ENCODE measurements around the gene SUGCT.
"Not testable (repeated sequence)": the region's sequence is repeated elsewhere in the genome, so short reads cannot be mapped to it uniquely, and the experiment has no call there.

The SUGCT gene

DNA sequence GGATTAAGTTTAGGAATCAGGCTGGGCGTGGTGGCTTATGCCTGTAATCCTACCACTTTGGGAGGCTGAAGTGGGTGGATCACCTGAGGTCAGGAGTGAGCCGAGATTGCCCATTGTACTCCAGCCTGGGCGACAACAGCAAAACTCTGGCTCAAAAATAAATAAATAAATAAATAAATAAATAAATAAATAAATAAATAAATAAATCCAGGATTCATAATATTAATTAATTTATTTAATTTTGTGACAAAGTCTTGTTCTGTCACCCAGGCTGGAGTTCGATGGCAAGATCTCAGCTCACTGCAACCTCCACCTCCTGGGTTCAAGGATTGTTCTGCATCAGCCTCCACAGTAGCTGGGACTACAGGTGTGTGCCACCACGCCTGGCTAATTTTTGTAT is 4.2 kb downstream of the SUGCT start:
- no peaks in the 10 kb centered on the region for H3K27me3 ChIP-seq (ENCODE audit: control insufficient read depth, insufficient read depth, low read length)
- no CpG with 5 or more reads among the region's 5 CpGs for WGBS (ENCODE audit: insufficient coverage, insufficient read length)
- no peaks in the 10 kb centered on the region for H3K9me3 ChIP-seq (ENCODE audit: control insufficient read depth, insufficient read depth, low read length)
- no peaks in the 10 kb centered on the region; the same call in 1 of the 2 replicates for H3K36me3 ChIP-seq (ENCODE audit: control insufficient read depth, insufficient read depth, low read length)
- no peak overlapping the region for H3K27ac ChIP-seq (ENCODE audit: low read length)
- H3K4me1 ChIP-seq (ENCODE audit: control insufficient read depth, insufficient read depth, low read length) = no peaks in the 10 kb centered on the region
- no peak for DNase-seq (ENCODE audit: low read depth, low spot score)
- no peak overlapping the region for H3K4me3 ChIP-seq (ENCODE audit: low read length)

DNA sequence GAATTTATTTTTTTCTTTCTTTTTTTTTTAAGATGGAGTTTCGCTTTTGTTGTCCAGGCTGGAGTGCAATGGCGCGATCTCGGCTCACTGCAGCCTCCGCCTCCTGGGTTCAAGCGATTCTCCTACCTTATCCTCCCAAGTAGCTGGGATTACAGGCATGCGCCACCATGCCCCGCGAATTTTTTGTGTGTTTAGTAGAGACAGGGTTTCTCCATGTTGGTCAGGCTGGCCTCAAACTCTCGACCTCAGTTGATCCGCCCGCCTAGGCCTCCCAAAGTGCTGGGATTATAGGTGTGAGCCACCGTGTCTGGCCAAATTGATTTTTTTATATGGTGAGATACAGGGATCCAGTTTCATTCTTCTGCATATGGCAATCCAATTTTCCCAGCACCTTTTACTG is 5.1 kb downstream of the SUGCT start:
- H3K27me3 ChIP-seq (ENCODE audit: control insufficient read depth, insufficient read depth, low read length); H3K4me3 ChIP-seq (ENCODE audit: low read length); H3K27ac ChIP-seq (ENCODE audit: low read length); H3K4me1 ChIP-seq (ENCODE audit: control insufficient read depth, insufficient read depth, low read length); H3K36me3 ChIP-seq (ENCODE audit: control insufficient read depth, insufficient read depth, low read length); H3K9me3 ChIP-seq (ENCODE audit: control insufficient read depth, insufficient read depth, low read length); DNase-seq (ENCODE audit: low read depth, low spot score): not testable (repeated sequence)
- WGBS (ENCODE audit: insufficient coverage, insufficient read length) = no CpG with 5 or more reads among the region's 13 CpGs

DNA sequence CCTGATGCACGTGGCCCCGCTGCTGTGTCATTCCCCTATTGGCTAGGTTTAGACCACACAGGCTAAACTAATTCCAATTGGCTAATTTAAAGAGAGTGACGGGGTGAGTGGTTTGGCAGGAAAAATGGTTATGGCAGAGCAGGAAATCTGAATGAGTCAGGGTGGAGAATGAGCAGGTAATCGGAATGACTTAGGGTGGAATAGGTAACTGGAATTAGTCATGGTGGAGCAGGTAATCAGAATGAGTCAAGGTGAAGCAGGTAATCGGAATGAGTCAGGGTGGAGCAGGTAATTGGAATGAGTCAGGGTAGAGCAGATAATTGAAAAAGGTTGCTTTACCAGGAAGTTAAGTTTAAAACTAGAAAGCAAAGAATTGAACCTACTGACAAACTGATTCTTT is 7.1 kb downstream of the SUGCT start:
- not testable (repeated sequence) for H3K4me3 ChIP-seq (ENCODE audit: low read length); H3K4me1 ChIP-seq (ENCODE audit: control insufficient read depth, insufficient read depth, low read length); H3K27me3 ChIP-seq (ENCODE audit: control insufficient read depth, insufficient read depth, low read length); H3K9me3 ChIP-seq (ENCODE audit: control insufficient read depth, insufficient read depth, low read length); H3K36me3 ChIP-seq (ENCODE audit: control insufficient read depth, insufficient read depth, low read length); H3K27ac ChIP-seq (ENCODE audit: low read length); DNase-seq (ENCODE audit: low read depth, low spot score)
- WGBS (ENCODE audit: insufficient coverage, insufficient read length) = no CpG with 5 or more reads among the region's 5 CpGs

DNA sequence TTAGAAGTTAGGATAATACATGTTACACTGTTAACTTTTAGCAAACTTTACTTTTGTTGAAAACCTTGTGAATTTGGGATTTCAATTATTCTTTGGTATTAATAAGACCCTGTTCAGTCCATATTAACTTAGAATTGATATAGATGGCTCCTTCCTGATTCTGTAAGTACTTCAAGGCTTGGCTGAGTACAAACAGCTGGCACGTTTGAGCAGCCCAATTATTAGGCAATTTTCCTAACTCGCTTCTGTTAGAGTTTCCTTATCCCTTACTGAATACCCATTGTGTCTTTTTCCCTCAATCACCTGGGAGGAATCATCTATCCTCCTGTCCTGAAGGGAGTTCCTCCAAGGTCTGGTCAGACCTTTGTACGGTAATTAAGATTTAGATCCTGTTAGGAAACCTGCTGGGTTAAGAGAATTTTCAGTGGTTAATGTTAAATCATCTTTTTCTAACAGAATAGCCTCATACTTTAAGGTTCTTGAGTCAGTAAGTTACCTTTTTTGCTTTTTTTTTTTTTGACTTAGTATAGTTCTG is 10.9 kb downstream of the SUGCT start:
- H3K27me3 ChIP-seq (ENCODE audit: control insufficient read depth, insufficient read depth, low read length); H3K9me3 ChIP-seq (ENCODE audit: control insufficient read depth, insufficient read depth, low read length); H3K27ac ChIP-seq (ENCODE audit: low read length); DNase-seq (ENCODE audit: low read depth, low spot score); H3K4me1 ChIP-seq (ENCODE audit: control insufficient read depth, insufficient read depth, low read length); H3K36me3 ChIP-seq (ENCODE audit: control insufficient read depth, insufficient read depth, low read length); H3K4me3 ChIP-seq (ENCODE audit: low read length): not testable (repeated sequence)
- WGBS (ENCODE audit: insufficient coverage, insufficient read length) = no CpG with 5 or more reads among the region's 3 CpGs

- H3K4me3 ChIP-seq (ENCODE audit: low read length) = no peak overlapping the region
- H3K36me3 ChIP-seq (ENCODE audit: control insufficient read depth, insufficient read depth, low read length) = no peaks in the 10 kb centered on the region
- no peaks in the 10 kb centered on the region for H3K4me1 ChIP-seq (ENCODE audit: control insufficient read depth, insufficient read depth, low read length)
- H3K27ac ChIP-seq (ENCODE audit: low read length) = no peak overlapping the region
- no CpG with 5 or more reads among the region's 19 CpGs for WGBS (ENCODE audit: insufficient coverage, insufficient read length)
- H3K27me3 ChIP-seq (ENCODE audit: control insufficient read depth, insufficient read depth, low read length) = no peaks in the 10 kb centered on the region
- H3K9me3 ChIP-seq (ENCODE audit: control insufficient read depth, insufficient read depth, low read length) = no peaks in the 10 kb centered on the region; the same call in 1 of the 2 replicates
- no peak for DNase-seq (ENCODE audit: low read depth, low spot score)
Observed at GRCh38 chr7:40147371-40148246, 12.8 kb downstream of the SUGCT start.

DNA sequence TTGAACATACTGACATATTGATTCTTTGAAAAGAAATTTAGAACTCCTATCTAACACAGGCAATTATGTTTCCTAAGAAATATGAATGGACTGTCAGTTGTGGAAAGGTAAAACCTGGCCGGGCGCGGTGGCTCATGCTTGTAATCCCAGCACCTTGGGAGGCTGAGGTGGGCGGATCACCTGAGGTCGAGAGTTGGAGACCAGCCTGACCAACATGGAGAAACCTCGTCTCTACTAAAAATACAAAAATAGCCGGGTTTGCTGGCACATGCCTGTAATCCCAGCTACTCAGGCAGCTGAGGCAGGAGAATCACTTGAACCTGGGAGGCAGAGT is 13.4 kb downstream of the SUGCT start:
- no CpG with 5 or more reads among the region's 7 CpGs for WGBS (ENCODE audit: insufficient coverage, insufficient read length)
- not testable (repeated sequence) for H3K27ac ChIP-seq (ENCODE audit: low read length); H3K4me1 ChIP-seq (ENCODE audit: control insufficient read depth, insufficient read depth, low read length); DNase-seq (ENCODE audit: low read depth, low spot score); H3K36me3 ChIP-seq (ENCODE audit: control insufficient read depth, insufficient read depth, low read length); H3K4me3 ChIP-seq (ENCODE audit: low read length); H3K27me3 ChIP-seq (ENCODE audit: control insufficient read depth, insufficient read depth, low read length); H3K9me3 ChIP-seq (ENCODE audit: control insufficient read depth, insufficient read depth, low read length)

- no CpG with 5 or more reads among the region's 2 CpGs for WGBS (ENCODE audit: insufficient coverage, insufficient read length)
- Histone ChIP-seq H3K36me3 (ENCODE audit: control insufficient read depth, insufficient read depth, low read length) (no peaks in the 10 kb centered on the region), H3K4me1 (ENCODE audit: control insufficient read depth, insufficient read depth, low read length) (no peaks in the 10 kb centered on the region), H3K9me3 (ENCODE audit: control insufficient read depth, insufficient read depth, low read length) (no peaks in the 10 kb centered on the region; the same call in 1 of the 2 replicates), H3K27ac (ENCODE audit: low read length) (no peak overlapping the region), H3K4me3 (ENCODE audit: low read length) (no peak overlapping the region), H3K27me3 (ENCODE audit: control insufficient read depth, insufficient read depth, low read length) (no peaks in the 10 kb centered on the region)
- no peak for DNase-seq (ENCODE audit: low read depth, low spot score)
Observed at GRCh38 chr7:40148671-40149070, 13.9 kb downstream of the SUGCT start.

DNA sequence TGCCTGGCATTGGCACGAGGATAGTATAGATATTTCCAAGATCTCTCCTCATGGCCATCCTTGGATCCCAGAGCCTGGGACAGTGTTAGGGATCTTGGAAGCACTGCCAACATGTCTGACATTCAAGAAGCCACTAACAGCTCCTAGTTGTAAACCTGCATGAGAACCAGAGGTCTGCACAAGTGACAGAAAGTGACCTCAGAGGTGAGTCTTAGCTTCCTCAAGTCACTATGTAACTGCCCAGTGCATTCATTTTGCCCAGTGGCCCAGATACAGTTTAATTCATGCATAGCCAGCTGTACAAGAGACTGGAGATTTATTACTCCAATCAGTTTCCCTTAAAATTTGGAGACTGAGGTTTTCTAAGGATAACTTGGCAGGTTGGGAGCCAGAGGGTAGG is 16.7 kb downstream of the SUGCT start:
- Histone ChIP-seq H3K4me3 (ENCODE audit: low read length) (no peak overlapping the region), H3K4me1 (ENCODE audit: control insufficient read depth, insufficient read depth, low read length) (no peaks in the 10 kb centered on the region), H3K27me3 (ENCODE audit: control insufficient read depth, insufficient read depth, low read length) (no peaks in the 10 kb centered on the region), H3K9me3 (ENCODE audit: control insufficient read depth, insufficient read depth, low read length) (no peaks in the 10 kb centered on the region; the same call in 1 of the 2 replicates), H3K36me3 (ENCODE audit: control insufficient read depth, insufficient read depth, low read length) (no peaks in the 10 kb centered on the region), H3K27ac (ENCODE audit: low read length) (no peak overlapping the region)
- WGBS (ENCODE audit: insufficient coverage, insufficient read length) = no CpG with 5 or more reads among the region's 1 CpG
- no peak for DNase-seq (ENCODE audit: low read depth, low spot score)

DNA sequence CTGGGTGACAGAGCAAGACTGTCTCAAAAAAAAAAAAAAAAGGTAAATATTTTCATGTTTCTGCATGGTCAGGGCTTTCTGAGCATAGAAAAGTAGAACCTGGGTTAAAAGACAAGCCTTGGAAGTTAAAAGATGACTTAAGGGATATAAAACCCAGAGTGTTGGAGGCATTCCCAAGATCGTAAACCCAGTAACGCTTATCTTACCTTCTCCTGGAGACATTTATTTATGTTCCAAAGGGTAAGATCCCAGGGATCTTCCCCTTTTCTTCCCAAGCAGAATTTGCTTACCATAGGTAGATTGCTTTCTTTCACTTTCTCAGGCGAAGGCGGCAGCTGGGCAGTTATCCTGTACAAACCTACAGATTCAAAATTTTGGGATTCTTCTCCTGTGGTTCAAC is 22.2 kb downstream of the SUGCT start:
- Histone ChIP-seq H3K27me3 (ENCODE audit: control insufficient read depth, insufficient read depth, low read length) (no peaks in the 10 kb centered on the region), H3K9me3 (ENCODE audit: control insufficient read depth, insufficient read depth, low read length) (no peaks in the 10 kb centered on the region), H3K4me3 (ENCODE audit: low read length) (no peak overlapping the region), H3K36me3 (ENCODE audit: control insufficient read depth, insufficient read depth, low read length) (no peaks in the 10 kb centered on the region), H3K27ac (ENCODE audit: low read length) (no peak overlapping the region), H3K4me1 (ENCODE audit: control insufficient read depth, insufficient read depth, low read length) (no peaks in the 10 kb centered on the region)
- no peak for DNase-seq (ENCODE audit: low read depth, low spot score)
- no CpG with 5 or more reads among the region's 4 CpGs for WGBS (ENCODE audit: insufficient coverage, insufficient read length)

DNA sequence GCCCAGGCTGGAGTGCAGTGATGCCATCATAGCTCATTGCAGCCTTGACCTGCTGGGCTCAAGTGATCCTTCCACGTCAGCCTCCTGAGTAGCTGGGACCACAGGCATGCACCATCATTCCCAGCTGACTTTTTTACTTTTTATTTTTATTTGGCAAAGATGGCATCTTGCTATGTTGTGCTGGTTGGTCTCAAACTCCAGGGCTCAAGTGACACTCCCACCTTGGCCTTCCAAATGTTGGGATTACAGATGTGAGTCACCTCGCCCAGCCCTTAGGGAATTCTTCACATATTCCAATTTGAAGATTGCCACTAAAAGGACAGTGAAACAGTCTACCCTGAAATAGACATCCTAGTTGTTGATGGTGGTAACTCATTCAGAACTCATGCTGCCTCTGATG is 27.7 kb downstream of the SUGCT start:
- no CpG with 5 or more reads among the region's 2 CpGs for WGBS (ENCODE audit: insufficient coverage, insufficient read length)
- no peak overlapping the region for H3K4me3 ChIP-seq (ENCODE audit: low read length)
- no peaks in the 10 kb centered on the region for H3K27me3 ChIP-seq (ENCODE audit: control insufficient read depth, insufficient read depth, low read length)
- no peak overlapping the region for H3K27ac ChIP-seq (ENCODE audit: low read length)
- no peaks in the 10 kb centered on the region for H3K9me3 ChIP-seq (ENCODE audit: control insufficient read depth, insufficient read depth, low read length)
- DNase-seq (ENCODE audit: low read depth, low spot score) = no peak
- no peaks in the 10 kb centered on the region for H3K4me1 ChIP-seq (ENCODE audit: control insufficient read depth, insufficient read depth, low read length)
- no peaks in the 10 kb centered on the region for H3K36me3 ChIP-seq (ENCODE audit: control insufficient read depth, insufficient read depth, low read length)

GRCh38 chr7:40165216-40165615 is 30.4 kb downstream of the SUGCT start:
- Histone ChIP-seq H3K36me3 (ENCODE audit: control insufficient read depth, insufficient read depth, low read length) (no peaks in the 10 kb centered on the region), H3K9me3 (ENCODE audit: control insufficient read depth, insufficient read depth, low read length) (no peaks in the 10 kb centered on the region), H3K4me1 (ENCODE audit: control insufficient read depth, insufficient read depth, low read length) (no peaks in the 10 kb centered on the region), H3K27ac (ENCODE audit: low read length) (no peak overlapping the region), H3K4me3 (ENCODE audit: low read length) (no peak overlapping the region), H3K27me3 (ENCODE audit: control insufficient read depth, insufficient read depth, low read length) (no peaks in the 10 kb centered on the region)
- no peak for DNase-seq (ENCODE audit: low read depth, low spot score)
- no CpG with 5 or more reads among the region's 1 CpG for WGBS (ENCODE audit: insufficient coverage, insufficient read length)
